HAP-1 (cell line): ENCODE data around the gene ZNF598.

Experiments used
- DNase-seq, 2 experiments: peaks; one replicate each; pipeline ENCODE4 v3.0.0-alpha.2; 2016 to 2020; ENCODE audit warnings: low spot score in 2 of 2
- H3K27me3 ChIP-seq: fragments of 250-450 bp; sonication (Bioruptor Pico); 2 replicates; pipeline ENCODE4 v1.5.1; 2020; ENCODE audit warnings: low read depth, mild to moderate bottlenecking, moderate library complexity
- H3K36me3 ChIP-seq: fragments of 250-450 bp; sonication (Bioruptor Pico); replicated peaks from 2 replicates; pipeline ENCODE4 v1.5.1; 2020; ENCODE audit warnings: mild to moderate bottlenecking
- H3K4me1 ChIP-seq: fragments of 250-450 bp; sonication (Bioruptor Pico); 2 replicates; pipeline ENCODE4 v1.5.1; 2020; ENCODE audit warnings: mild to moderate bottlenecking
- H3K4me3 ChIP-seq: fragments of 250-450 bp; sonication (Bioruptor Pico); 2 replicates; pipeline ENCODE4 v1.5.1; 2020; ENCODE audit warnings: mild to moderate bottlenecking, moderate library complexity
- H3K9me3 ChIP-seq: fragments of 250-450 bp; sonication (Bioruptor Pico); 2 replicates; pipeline ENCODE4 v1.5.1; 2020; ENCODE audit warnings: mild to moderate bottlenecking, moderate library complexity
- in situ Hi-C: fragments of 300-500 bp; cut with MboI; formaldehyde crosslinking; loops from 3 replicates; pipeline ENCODE4 v1.14.3; 2020; ENCODE audit warnings: low sequenced_read_pairs, inconsistent platforms, mixed read lengths

ZNF598 gene

GRCh38 chr16:2028146-2028545 is 18.5 kb upstream of the ZNF598 start:
- in situ Hi-C loops: no loop called here
- peaks cover 8% of the 10 kb centered on the region for H3K4me1 ChIP-seq
- H3K4me3 ChIP-seq: peak overlapping the region; percentile 44
- no peaks in the 10 kb centered on the region for H3K27me3 ChIP-seq
- DNase-seq: no peak
- no peaks in the 10 kb centered on the region for H3K9me3 ChIP-seq
- H3K36me3 ChIP-seq: 0 out of 2 replicates have a peak, but pooled peaks cover 4% of the 10 kb centered on the region

GRCh38 chr16:2027024-2028010 is 17.7 kb upstream of the ZNF598 start:
- Histone ChIP-seq H3K27me3 (no peaks in the 10 kb centered on the region), H3K36me3 (0 out of 2 replicates have a peak, but pooled peaks cover 4% of the 10 kb centered on the region), H3K4me1 (peaks cover 14% of the 10 kb centered on the region), H3K4me3 (peak overlapping the region; percentile 44), H3K9me3 (no peaks in the 10 kb centered on the region)
- in situ Hi-C loops: no loop called here
- DNase-seq: peak in 1 of 2 experiments; percentile 57

- no peaks in the 10 kb centered on the region for H3K9me3 ChIP-seq
- DNase-seq: peak in 1 of 2 experiments; percentile 60
- H3K4me3 ChIP-seq: peak within 1 kb of the TSS; percentile 44
- H3K27me3 ChIP-seq: no peaks in the 10 kb centered on the region
- H3K4me1 ChIP-seq: peaks cover 14% of the 10 kb centered on the region
- in situ Hi-C loops: no loop called here
- 0 out of 2 replicates have a peak, but pooled peaks cover 4% of the 10 kb centered on the region for H3K36me3 ChIP-seq
Observed at GRCh38 chr16:2026461-2027023, 16.9 kb upstream of the ZNF598 start, which contains the start of gene NHERF2. Gene NHERF2, plus strand, starts transcription at chr16:2026902. Its CDS starts 104 bp downstream, at chr16:2027006.

GRCh38 chr16:2025878-2026460 is 16.3 kb upstream of the ZNF598 start:
- H3K9me3 ChIP-seq: no peaks in the 10 kb centered on the region
- peaks cover 14% of the 10 kb centered on the region for H3K4me1 ChIP-seq
- DNase-seq: no peak
- H3K4me3 ChIP-seq: peak overlapping the region; percentile 26
- H3K27me3 ChIP-seq: no peaks in the 10 kb centered on the region
- H3K36me3 ChIP-seq: 0 out of 2 replicates have a peak, but pooled peaks cover 4% of the 10 kb centered on the region
- in situ Hi-C loops: no loop called here

GRCh38 chr16:2025251-2025650 is 15.6 kb upstream of the ZNF598 start:
- no peaks in the 10 kb centered on the region for H3K9me3 ChIP-seq
- H3K36me3 ChIP-seq: 0 out of 2 replicates have a peak, but pooled peaks cover 4% of the 10 kb centered on the region
- in situ Hi-C loops: no loop called here
- peaks cover 5% of the 10 kb centered on the region; the same call in 1 of the 2 replicates for H3K27me3 ChIP-seq
- DNase-seq: no peak
- no peak overlapping the region for H3K4me3 ChIP-seq
- H3K4me1 ChIP-seq: peaks cover 17% of the 10 kb centered on the region

GRCh38 chr16:2024032-2024420 is 14.4 kb upstream of the ZNF598 start:
- peaks cover 17% of the 10 kb centered on the region for H3K4me1 ChIP-seq
- DNase-seq: no peak
- H3K36me3 ChIP-seq: no peaks in the 10 kb centered on the region
- in situ Hi-C loops: loop anchor here (5.0 kb wide), 1 partner anchor 118 kb away; no protein-coding TSS in a partner anchor
- no peak overlapping the region for H3K4me3 ChIP-seq
- H3K9me3 ChIP-seq: no peaks in the 10 kb centered on the region
- peaks cover 10% of the 10 kb centered on the region; the same call in 1 of the 2 replicates for H3K27me3 ChIP-seq

- H3K4me1 ChIP-seq: peaks cover 17% of the 10 kb centered on the region
- no peaks in the 10 kb centered on the region for H3K36me3 ChIP-seq
- H3K4me3 ChIP-seq: peak overlapping the region; percentile 11
- H3K9me3 ChIP-seq: no peaks in the 10 kb centered on the region
- DNase-seq: peak; percentile 74 to 95
- in situ Hi-C loops: loop anchor here (5.0 kb wide), 1 partner anchor 119 kb away; no protein-coding TSS in a partner anchor
- peaks cover 10% of the 10 kb centered on the region; the same call in 1 of the 2 replicates for H3K27me3 ChIP-seq
Observed at GRCh38 chr16:2023092-2024031, 13.7 kb upstream of the ZNF598 start.

GRCh38 chr16:2022723-2023091 is 13.1 kb upstream of the ZNF598 start:
- Histone ChIP-seq H3K4me1 (peaks cover 14% of the 10 kb centered on the region), H3K4me3 (peak overlapping the region; percentile 11; the same call in 1 of the 2 replicates), H3K36me3 (no peaks in the 10 kb centered on the region), H3K27me3 (peaks cover 10% of the 10 kb centered on the region; the same call in 1 of the 2 replicates), H3K9me3 (no peaks in the 10 kb centered on the region)
- in situ Hi-C loops: loop anchor here (5.0 kb wide), 1 partner anchor 120 kb away; no protein-coding TSS in a partner anchor
- peak; percentile 42 to 78 for DNase-seq

- peaks cover 21% of the 10 kb centered on the region for H3K4me1 ChIP-seq
- peaks cover 10% of the 10 kb centered on the region; the same call in 1 of the 2 replicates for H3K27me3 ChIP-seq
- peak in 1 of 2 experiments; percentile 52 for DNase-seq
- in situ Hi-C loops: loop anchor here (5.0 kb wide), 1 partner anchor 122 kb away; no protein-coding TSS in a partner anchor
- H3K36me3 ChIP-seq: no peaks in the 10 kb centered on the region
- H3K9me3 ChIP-seq: no peaks in the 10 kb centered on the region
- H3K4me3 ChIP-seq: peak overlapping the region; percentile 33
Observed at GRCh38 chr16:2019921-2020831, 10.6 kb upstream of the ZNF598 start.

GRCh38 chr16:2019518-2019920 is 9.9 kb upstream of the ZNF598 start, which contains the start of gene NPW:
Gene NPW, plus strand, starts transcription at chr16:2019785.
- Histone ChIP-seq H3K9me3 (no peaks in the 10 kb centered on the region), H3K36me3 (no peaks in the 10 kb centered on the region), H3K4me1 (peaks cover 23% of the 10 kb centered on the region), H3K4me3 (peak within 1 kb of the TSS; percentile 33), H3K27me3 (peaks cover 10% of the 10 kb centered on the region; the same call in 1 of the 2 replicates)
- in situ Hi-C loops: no loop called here
- DNase-seq: peak in 1 of 2 experiments; percentile 65

- Histone ChIP-seq H3K27me3 (peaks cover 10% of the 10 kb centered on the region; the same call in 1 of the 2 replicates), H3K4me1 (peaks cover 12% of the 10 kb centered on the region), H3K36me3 (no peaks in the 10 kb centered on the region), H3K4me3 (no peak overlapping the region), H3K9me3 (no peaks in the 10 kb centered on the region)
- in situ Hi-C loops: no loop called here
- peak in 1 of 2 experiments; percentile 46 for DNase-seq
Observed at GRCh38 chr16:2016407-2016922, 6.8 kb upstream of the ZNF598 start.
